ENCODE measurements around the gene ZNF69.
"Not testable (repeated sequence)": the region's sequence is repeated elsewhere in the genome, so short reads cannot be mapped to it uniquely, and the experiment has no call there.

Gene ZNF69

DNA sequence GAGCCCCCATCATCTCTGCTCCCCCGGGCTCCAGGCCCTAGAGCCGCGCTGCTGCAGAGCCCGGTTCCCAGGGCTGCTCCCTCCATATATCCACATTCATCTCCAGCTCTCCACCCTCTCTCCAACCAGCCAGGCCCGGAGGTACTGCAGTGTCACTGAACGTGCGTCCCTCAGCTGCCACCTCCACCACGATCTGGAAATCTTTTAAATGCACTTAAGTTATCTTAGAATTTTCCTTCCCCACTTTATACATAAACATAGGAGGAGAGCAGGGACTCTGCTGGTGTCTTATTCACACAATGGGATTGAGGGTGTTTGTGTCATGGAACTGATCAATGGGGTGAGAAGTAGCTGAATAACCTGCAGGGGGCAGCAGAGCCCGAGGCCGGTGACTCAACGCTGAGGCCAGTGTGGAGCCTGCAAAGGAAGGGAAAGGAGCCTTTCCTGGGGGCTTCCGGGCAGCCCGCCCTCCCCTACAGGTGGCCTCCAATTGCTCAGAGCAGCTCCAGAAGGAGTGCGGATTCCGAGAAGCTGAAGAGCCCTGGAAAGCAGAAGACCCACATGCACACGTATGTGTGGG is 7.8 kb upstream of the ZNF69 start:
- H3K9ac ChIP-seq (ENCODE audit: low read depth, low read length); H3K36me3 ChIP-seq (ENCODE audit: insufficient read depth, low read length); H3K9me3 ChIP-seq (ENCODE audit: control insufficient read depth, insufficient read depth, low read length); H3K4me1 ChIP-seq (ENCODE audit: insufficient read depth, low read length): not testable (repeated sequence)

DNA sequence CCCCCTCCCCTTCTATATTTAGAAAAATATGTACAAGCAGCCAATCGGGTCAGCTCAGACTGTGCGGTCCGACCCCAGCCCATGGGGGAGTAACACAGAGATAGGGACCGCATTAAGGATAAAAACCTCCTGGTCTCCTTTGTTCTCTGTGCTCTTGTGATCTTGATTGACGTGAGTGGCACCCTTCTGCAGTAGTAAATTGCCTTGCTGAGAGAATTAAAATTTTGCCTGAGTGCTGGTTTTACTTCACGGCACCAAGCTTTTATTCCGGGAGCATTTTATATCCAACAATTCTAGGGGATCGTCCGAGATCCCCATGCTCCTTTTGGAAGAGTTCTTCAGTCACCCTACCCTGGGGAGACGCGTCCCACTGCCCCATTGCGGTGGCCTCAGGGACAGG is 7.0 kb upstream of the ZNF69 start:
- no peaks in the 10 kb centered on the region for H3K36me3 ChIP-seq (ENCODE audit: insufficient read depth, low read length)
- H3K9me3 ChIP-seq (ENCODE audit: control insufficient read depth, insufficient read depth, low read length): no peaks in the 10 kb centered on the region
- H3K4me1 ChIP-seq (ENCODE audit: insufficient read depth, low read length): no peaks in the 10 kb centered on the region
- H3K9ac ChIP-seq (ENCODE audit: low read depth, low read length): no peak overlapping the region

DNA sequence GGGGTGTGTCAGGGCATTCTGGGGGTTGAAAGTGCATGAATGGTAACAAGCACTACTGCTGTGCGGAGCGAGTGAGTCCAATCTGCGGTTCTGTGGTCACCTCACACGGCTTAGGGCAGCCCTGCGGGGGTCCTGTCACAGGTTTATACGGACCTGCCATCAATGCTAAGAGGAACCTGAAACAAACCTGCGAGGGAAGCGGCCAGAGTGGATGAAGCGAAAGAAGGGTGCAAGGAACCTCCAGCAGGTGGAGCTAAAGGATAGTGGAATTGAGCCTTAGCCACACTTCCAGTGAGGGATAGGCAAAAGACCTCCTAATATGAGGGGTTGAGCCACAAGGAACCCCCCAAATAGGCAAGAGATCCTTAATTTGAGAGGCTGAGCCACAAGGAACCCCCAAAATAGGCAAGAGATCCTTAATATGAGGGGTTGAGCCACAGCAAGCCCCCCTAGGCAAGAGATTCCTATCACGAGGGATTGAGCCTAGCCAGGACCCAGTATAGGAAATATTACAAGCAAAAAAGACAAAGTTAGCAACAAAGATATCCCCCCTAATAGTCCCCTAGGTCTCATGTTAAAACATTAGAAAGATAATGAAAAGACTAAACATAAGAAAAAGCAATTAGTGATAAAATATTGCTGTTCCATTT is 6.3 kb upstream of the ZNF69 start:
- no peak overlapping the region for H3K9ac ChIP-seq (ENCODE audit: low read depth, low read length)
- H3K4me1 ChIP-seq (ENCODE audit: insufficient read depth, low read length): no peaks in the 10 kb centered on the region
- no peaks in the 10 kb centered on the region for H3K36me3 ChIP-seq (ENCODE audit: insufficient read depth, low read length)
- H3K9me3 ChIP-seq (ENCODE audit: control insufficient read depth, insufficient read depth, low read length): no peaks in the 10 kb centered on the region

DNA sequence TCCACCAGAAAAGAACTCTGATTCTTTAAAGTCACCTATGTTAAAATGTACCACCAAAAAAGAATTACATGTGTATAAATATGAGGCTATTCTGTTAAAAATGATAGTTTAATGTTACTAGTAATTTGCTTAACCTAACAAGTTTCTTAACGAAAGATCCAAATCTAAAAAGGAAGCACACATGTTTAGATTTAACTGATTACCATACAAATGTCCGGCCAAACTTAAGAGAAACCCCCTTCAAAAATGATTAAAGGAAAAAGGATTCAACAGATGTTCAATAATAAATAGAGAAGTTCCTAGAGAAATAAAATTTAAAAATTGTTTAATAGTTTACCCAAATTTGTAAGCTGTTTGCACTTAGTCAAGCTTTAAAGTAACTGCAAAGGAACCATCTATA is 5.0 kb upstream of the ZNF69 start:
- Histone ChIP-seq H3K9me3 (ENCODE audit: control insufficient read depth, insufficient read depth, low read length) (no peaks in the 10 kb centered on the region), H3K9ac (ENCODE audit: low read depth, low read length) (no peak overlapping the region), H3K4me1 (ENCODE audit: insufficient read depth, low read length) (no peaks in the 10 kb centered on the region), H3K36me3 (ENCODE audit: insufficient read depth, low read length) (no peaks in the 10 kb centered on the region)

DNA sequence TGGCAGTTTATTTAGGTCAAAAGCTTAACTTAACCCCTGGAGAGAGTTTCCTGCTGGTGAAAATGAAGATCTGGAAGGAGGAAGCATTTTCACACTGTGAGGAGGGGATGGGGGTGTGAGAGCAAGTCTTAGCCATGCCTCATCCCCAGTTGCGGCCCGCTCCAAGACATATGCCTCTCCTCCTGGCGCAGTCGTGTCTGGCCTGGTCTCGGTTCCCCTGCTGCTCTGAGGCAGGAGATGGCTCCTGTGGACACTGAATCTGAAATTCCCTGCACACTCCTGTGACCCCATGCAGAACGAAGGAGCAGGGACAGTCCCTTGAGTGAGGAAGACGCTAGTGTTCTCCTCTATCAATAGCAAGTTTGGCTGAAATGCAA is 360 bp upstream of the ZNF69 start:
- Histone ChIP-seq H3K4me1 (ENCODE audit: insufficient read depth, low read length) (no peaks in the 10 kb centered on the region), H3K36me3 (ENCODE audit: insufficient read depth, low read length) (no peaks in the 10 kb centered on the region; the same call in 1 of the 2 replicates), H3K9me3 (ENCODE audit: control insufficient read depth, insufficient read depth, low read length) (no peaks in the 10 kb centered on the region), H3K9ac (ENCODE audit: low read depth, low read length) (no peak overlapping the region)

DNA sequence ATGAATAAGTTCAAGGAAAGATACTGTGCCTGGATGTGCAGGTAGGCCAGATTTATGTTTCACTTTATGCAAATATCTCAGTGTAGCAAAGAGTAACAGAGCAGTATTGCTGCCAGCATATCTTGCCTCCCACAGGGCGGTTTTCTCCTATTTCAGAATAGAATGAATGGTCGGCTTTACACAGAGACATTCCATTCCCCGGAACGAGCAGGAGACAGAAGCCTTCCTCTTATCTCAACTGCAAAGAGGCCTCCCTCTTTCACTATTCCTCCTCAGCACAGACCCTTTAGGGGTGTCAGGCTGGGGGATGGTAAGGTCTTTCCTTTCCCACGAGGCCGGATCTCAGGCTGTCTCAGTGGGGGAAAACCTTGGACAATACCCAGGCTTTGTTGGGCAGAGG is 2.3 kb downstream of the ZNF69 start:
- not testable (repeated sequence) for H3K4me1 ChIP-seq (ENCODE audit: insufficient read depth, low read length); H3K9ac ChIP-seq (ENCODE audit: low read depth, low read length); H3K9me3 ChIP-seq (ENCODE audit: control insufficient read depth, insufficient read depth, low read length); H3K36me3 ChIP-seq (ENCODE audit: insufficient read depth, low read length)

DNA sequence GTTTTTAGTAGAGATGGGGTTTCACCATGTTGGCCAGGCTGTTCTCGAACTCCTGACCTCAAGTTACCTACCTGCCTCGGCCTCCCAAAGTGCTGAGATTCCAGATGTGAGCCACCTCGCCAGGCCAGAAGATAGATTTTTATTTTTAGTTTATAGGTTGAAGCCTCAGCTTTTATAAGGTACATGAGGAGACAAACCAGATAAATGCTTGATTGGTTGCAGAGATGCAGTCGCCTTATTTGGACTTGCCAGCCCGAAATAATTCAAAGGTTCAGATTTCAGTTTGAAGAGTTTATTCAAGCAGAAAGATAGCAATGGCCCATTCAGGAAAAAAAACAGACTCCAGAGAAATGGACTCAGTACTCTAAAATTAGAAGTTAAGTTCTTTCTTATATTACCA is 3.1 kb downstream of the ZNF69 start:
- no peak overlapping the region for H3K9ac ChIP-seq (ENCODE audit: low read depth, low read length)
- no peaks in the 10 kb centered on the region; the same call in 1 of the 2 replicates for H3K36me3 ChIP-seq (ENCODE audit: insufficient read depth, low read length)
- no peaks in the 10 kb centered on the region for H3K9me3 ChIP-seq (ENCODE audit: control insufficient read depth, insufficient read depth, low read length)
- H3K4me1 ChIP-seq (ENCODE audit: insufficient read depth, low read length): no peaks in the 10 kb centered on the region

DNA sequence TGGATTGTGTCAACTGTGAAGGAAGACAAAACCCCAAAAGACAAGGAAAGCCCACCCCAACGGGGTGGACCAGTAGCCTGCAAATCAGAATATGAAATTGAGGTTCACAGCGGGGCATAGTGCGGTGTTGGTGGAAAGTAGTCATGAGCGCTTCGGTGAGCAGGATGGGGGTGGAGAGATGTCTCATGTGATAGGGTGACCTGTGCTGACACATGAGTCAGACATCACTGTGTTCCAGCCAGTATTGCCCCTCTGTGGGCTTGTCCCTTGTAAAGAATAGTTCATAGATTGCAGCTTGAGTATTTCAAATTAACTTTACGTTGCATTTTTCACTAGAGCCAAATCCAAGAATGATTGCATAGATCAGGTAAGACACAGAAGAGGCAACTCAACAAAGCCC is 7.3 kb downstream of the ZNF69 start:
- no peaks in the 10 kb centered on the region for H3K9me3 ChIP-seq (ENCODE audit: control insufficient read depth, insufficient read depth, low read length)
- no peaks in the 10 kb centered on the region; the same call in 1 of the 2 replicates for H3K36me3 ChIP-seq (ENCODE audit: insufficient read depth, low read length)
- no peak overlapping the region for H3K9ac ChIP-seq (ENCODE audit: low read depth, low read length)
- H3K4me1 ChIP-seq (ENCODE audit: insufficient read depth, low read length): no peaks in the 10 kb centered on the region

DNA sequence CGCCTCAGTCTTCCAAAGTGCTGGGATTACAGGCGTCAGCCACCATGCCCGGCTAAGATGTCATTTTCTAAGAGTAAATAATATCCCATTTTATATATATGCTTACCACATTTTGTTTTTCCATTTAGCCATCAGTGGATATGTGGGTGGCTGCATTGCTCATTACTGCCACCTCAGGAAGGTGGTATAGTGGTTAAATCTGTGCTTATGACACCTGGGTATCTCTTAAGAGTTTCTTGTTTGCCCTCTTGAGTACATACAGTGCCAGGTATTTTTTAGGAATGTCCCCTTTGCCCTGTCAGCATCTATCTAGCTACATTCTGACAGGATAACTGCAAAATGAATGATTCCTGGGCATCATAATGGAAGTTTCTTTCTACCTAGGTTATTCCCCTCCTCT is 14.6 kb downstream of the ZNF69 start:
- Histone ChIP-seq H3K9ac (ENCODE audit: low read depth, low read length) (no peak overlapping the region), H3K4me1 (ENCODE audit: insufficient read depth, low read length) (no peaks in the 10 kb centered on the region), H3K9me3 (ENCODE audit: control insufficient read depth, insufficient read depth, low read length) (peaks cover 6% of the 10 kb centered on the region; the same call in 1 of the 2 replicates), H3K36me3 (ENCODE audit: insufficient read depth, low read length) (peaks cover 10% of the 10 kb centered on the region; the same call in 1 of the 2 replicates)

DNA sequence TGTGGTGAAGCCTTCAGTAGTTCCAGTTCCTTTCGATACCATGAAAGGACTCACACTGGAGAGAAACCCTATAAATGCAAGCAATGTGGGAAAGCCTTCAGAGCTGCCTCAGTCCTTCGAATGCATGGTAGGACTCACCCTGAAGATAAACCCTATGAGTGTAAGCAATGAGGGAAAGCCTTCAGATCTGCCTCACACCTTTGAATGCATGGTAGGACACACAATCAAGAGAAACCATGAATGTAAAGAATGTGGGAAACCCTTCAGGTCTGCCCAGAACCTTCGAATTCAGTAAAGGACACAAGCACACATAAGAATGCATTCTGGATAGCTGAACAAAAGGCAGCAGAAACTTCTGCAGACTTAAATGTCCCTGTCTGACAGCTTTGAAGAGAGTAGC is 18.3 kb downstream of the ZNF69 start:
- Histone ChIP-seq H3K9me3 (ENCODE audit: control insufficient read depth, insufficient read depth, low read length) (peaks cover 6% of the 10 kb centered on the region; the same call in 1 of the 2 replicates), H3K9ac (ENCODE audit: low read depth, low read length) (no peak overlapping the region), H3K4me1 (ENCODE audit: insufficient read depth, low read length) (no peaks in the 10 kb centered on the region), H3K36me3 (ENCODE audit: insufficient read depth, low read length) (peaks cover 10% of the 10 kb centered on the region; the same call in 1 of the 2 replicates)

DNA sequence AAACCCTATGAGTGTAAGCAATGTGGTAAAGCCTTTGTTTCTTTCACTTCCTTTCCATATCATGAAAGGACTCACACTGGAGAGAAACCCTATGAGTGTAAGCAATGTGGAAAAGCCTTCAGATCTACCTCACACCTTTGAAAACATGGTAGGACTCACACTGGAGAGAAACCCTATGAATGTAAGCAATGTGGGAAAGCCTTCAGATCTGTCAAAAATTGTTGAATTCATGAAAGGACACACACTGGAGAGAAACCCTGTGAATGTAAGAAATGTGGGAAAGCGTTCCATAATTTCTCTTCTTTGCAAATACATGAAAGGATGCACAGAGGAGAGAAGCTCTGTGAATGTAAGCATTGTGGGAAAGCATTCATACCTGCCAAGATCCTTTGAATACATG is 24.4 kb downstream of the ZNF69 start:
- H3K9ac ChIP-seq (ENCODE audit: low read depth, low read length); H3K36me3 ChIP-seq (ENCODE audit: insufficient read depth, low read length); H3K4me1 ChIP-seq (ENCODE audit: insufficient read depth, low read length); H3K9me3 ChIP-seq (ENCODE audit: control insufficient read depth, insufficient read depth, low read length): not testable (repeated sequence)

DNA sequence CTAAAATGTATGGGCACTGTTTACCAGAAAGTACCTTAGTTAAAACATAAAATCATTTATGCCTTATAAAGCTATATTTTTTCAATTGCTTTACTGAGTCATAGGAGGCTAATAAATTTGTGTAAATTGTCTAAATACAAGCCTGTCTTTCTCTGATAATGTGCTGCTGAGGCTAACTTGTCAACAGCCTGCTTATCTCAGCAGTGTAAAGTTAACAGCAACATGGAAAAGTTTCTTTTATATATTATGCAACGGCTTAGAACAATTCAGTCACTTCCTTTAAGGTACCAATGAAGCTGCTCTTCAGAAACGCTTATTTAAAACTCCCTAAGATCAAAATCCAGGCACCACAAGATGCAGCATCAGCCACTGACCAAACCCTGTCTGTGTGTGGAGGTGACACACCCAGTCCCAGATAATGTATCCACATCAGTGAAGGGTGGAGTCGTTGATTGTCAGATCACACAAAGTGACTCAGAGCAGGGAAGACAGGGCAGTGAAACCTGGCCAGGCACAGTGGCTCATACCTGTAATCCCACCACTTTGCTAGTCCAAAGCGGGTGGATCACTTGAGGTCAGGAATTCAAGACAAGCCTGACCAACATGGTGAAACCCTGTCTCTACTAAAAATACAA is 27.0 kb downstream of the ZNF69 start:
- not testable (repeated sequence) for H3K36me3 ChIP-seq (ENCODE audit: insufficient read depth, low read length); H3K9me3 ChIP-seq (ENCODE audit: control insufficient read depth, insufficient read depth, low read length); H3K4me1 ChIP-seq (ENCODE audit: insufficient read depth, low read length); H3K9ac ChIP-seq (ENCODE audit: low read depth, low read length)

DNA sequence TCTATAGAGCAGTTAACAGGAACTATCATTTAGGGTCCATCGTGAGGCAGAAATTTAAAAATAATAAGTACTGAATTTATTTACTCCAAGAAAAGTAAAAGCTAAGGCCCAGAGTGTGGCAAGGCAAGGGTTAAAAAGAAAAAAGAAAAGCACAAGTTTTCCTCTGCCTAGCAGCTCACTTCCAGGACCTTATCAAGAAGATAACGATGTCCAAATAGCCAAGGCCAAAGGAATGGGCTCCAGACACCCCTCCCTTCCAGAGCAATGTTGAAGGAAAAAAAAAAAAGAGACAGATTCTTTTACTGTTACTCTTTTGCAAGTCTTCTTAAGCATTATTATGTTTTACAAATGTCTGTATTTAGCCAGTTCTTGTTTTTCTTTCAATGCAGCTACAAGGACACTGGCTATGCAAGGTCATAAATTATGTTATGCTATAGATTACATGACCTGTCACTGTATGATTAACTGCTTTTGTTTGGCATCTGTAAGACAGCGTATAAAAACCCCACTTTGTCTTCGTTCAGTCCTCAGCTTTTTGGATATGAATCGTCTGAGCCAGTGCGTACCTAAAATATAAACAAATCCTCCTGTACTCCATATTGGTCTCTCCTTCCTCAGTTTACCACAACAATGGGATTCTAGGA is 34.4 kb downstream of the ZNF69 start:
- no peaks in the 10 kb centered on the region; the same call in 1 of the 2 replicates for H3K9me3 ChIP-seq (ENCODE audit: control insufficient read depth, insufficient read depth, low read length)
- H3K4me1 ChIP-seq (ENCODE audit: insufficient read depth, low read length): no peaks in the 10 kb centered on the region
- no peak overlapping the region for H3K9ac ChIP-seq (ENCODE audit: low read depth, low read length)
- no peaks in the 10 kb centered on the region for H3K36me3 ChIP-seq (ENCODE audit: insufficient read depth, low read length)

DNA sequence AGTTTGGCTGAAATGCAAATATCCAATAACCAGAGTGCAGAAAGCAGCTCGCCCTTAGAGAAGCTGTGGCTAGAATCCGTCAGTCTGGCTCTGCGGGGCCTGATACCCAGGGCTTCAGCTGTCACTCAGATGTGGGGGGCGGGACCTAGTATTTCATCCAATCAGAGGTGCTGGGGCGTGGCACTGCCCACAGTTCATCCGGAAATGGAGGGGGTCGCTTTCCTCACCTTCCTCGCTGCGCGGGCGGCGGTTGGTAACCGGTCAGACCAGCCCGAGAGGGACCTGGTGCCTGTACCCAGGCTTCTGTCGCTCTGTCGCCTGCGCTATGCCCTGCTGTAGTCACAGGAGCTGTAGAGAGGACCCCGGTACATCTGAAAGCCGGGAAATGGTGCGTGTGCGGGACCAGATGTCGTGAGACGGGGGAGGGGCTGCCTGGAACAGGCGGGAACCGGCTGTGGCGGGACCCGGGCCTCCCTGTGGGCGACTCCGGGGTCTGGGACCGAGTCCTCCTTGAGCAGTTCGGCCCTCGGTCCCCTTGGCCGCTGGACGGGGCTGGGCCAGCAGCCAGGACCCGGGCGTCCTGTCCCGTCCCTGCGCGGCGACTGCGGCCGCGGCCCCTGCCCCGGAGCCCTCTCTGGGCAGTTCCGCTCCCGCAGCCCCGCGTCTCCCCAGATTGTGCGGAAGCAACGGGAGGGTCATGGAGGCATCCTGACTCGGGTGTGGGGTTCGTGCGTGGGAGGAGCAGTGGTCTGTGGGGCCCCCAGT is 37.5 kb downstream of the ZNF69 start, which contains the start of gene ZNF700:
ZNF700 (plus strand) TSS at position 222 of the 765 bp plus-strand sequence; CDS start at position 326, 104 bp downstream.
- Histone ChIP-seq H3K9ac (ENCODE audit: low read depth, low read length) (peak within 1 kb of the TSS; percentile 66), H3K36me3 (ENCODE audit: insufficient read depth, low read length) (no peaks in the 10 kb centered on the region), H3K9me3 (ENCODE audit: control insufficient read depth, insufficient read depth, low read length) (no peaks in the 10 kb centered on the region; the same call in 1 of the 2 replicates), H3K4me1 (ENCODE audit: insufficient read depth, low read length) (no peaks in the 10 kb centered on the region)
